Nephron progenitor cell (in vitro differentiated cells): ENCODE data around the gene KLHL3.

Source experiments
- DNase-seq: peaks from one replicate; pipeline ENCODE4 v3.0.0; 2021
- H3K27ac Mint-ChIP-seq: 2 replicates; pipeline ENCODE4 v1.8.0; 2021; ENCODE audit warnings: mild to moderate bottlenecking, moderate library complexity, mixed read lengths
- H3K27me3 Mint-ChIP-seq: 2 replicates; pipeline ENCODE4 v1.8.0; 2021; ENCODE audit warnings: mild to moderate bottlenecking, low read depth, mixed read lengths; ENCODE audit not compliant: poor library complexity
- H3K36me3 Mint-ChIP-seq: 2 replicates; pipeline ENCODE4 v1.8.0; 2021; ENCODE audit warnings: low read depth, mixed read lengths
- H3K4me1 Mint-ChIP-seq: 2 replicates; pipeline ENCODE4 v1.8.0; 2021; ENCODE audit warnings: mixed read lengths
- H3K4me3 Mint-ChIP-seq: 2 replicates; pipeline ENCODE4 v1.8.0; 2021; ENCODE audit warnings: mild to moderate bottlenecking, moderate library complexity, mixed read lengths
- H3K9me3 Mint-ChIP-seq: 2 replicates; pipeline ENCODE4 v1.8.0; 2021; ENCODE audit warnings: mild to moderate bottlenecking, moderate library complexity, mixed read lengths
- TF ChIP-seq, protein P1 (sequence below): fragments of 200-600 bp; sonication (generic); IDR thresholded peaks from 2 replicates; pipeline ENCODE4 v1.5.0; 2021; ENCODE audit warnings: antibody characterized with exemption

The KLHL3 gene

GRCh38 chr5:137738947-137739346, 3.1 kb upstream of the KLHL3 start:
- H3K9me3 Mint-ChIP-seq: peaks cover 14% of the 10 kb centered on the region
- no peak overlapping the region for H3K27ac Mint-ChIP-seq
- no peaks in the 10 kb centered on the region for H3K4me1 Mint-ChIP-seq
- TF ChIP-seq, protein P1, sequence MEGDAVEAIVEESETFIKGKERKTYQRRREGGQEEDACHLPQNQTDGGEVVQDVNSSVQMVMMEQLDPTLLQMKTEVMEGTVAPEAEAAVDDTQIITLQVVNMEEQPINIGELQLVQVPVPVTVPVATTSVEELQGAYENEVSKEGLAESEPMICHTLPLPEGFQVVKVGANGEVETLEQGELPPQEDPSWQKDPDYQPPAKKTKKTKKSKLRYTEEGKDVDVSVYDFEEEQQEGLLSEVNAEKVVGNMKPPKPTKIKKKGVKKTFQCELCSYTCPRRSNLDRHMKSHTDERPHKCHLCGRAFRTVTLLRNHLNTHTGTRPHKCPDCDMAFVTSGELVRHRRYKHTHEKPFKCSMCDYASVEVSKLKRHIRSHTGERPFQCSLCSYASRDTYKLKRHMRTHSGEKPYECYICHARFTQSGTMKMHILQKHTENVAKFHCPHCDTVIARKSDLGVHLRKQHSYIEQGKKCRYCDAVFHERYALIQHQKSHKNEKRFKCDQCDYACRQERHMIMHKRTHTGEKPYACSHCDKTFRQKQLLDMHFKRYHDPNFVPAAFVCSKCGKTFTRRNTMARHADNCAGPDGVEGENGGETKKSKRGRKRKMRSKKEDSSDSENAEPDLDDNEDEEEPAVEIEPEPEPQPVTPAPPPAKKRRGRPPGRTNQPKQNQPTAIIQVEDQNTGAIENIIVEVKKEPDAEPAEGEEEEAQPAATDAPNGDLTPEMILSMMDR: no peak
- peaks cover 4% of the 10 kb centered on the region for H3K27me3 Mint-ChIP-seq
- no peak for DNase-seq
- peaks cover 4% of the 10 kb centered on the region for H3K36me3 Mint-ChIP-seq
- no peak overlapping the region for H3K4me3 Mint-ChIP-seq

DNA sequence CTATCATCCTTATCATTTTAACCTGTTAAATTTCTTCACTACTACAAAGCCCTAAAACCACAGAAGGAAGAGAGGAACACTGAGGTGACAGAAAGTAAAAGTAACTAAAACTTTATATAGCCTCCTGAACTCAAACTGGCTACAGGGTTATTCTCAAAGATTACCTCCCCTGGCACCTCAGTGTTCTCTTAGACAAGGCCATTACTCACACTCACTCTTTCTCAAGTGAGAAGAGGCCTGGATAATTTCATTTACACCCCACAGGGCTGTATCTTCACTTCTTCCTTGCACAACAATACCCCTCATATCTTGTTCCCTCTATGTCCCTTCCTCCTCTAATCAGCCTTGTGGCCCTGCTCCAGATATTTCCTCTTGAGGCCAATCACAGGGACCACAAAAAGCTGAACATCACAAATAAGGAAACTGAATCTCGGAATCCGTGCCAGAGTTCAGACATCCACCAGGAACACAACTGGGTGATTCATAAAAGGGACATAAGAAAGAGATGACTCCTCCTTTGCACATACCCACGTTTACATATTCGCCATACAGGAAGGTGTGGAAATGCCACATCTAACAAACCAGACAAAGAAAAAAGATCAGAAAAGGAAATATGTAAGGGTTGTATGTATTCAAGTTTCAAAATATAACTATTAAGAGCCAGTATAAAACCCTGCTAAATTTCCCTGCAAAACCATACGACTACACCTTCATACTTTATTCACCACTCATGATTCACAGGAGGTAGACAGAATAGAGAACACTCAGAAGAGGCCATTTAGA, 1.7 kb upstream of the KLHL3 start:
- Mint-ChIP-seq H3K36me3 (peaks cover 4% of the 10 kb centered on the region), H3K27ac (no peak overlapping the region), H3K4me1 (no peaks in the 10 kb centered on the region), H3K9me3 (peaks cover 14% of the 10 kb centered on the region), H3K4me3 (no peak overlapping the region), H3K27me3 (peaks cover 4% of the 10 kb centered on the region)
- TF ChIP-seq, protein P1: no peak
- DNase-seq: no peak

DNA sequence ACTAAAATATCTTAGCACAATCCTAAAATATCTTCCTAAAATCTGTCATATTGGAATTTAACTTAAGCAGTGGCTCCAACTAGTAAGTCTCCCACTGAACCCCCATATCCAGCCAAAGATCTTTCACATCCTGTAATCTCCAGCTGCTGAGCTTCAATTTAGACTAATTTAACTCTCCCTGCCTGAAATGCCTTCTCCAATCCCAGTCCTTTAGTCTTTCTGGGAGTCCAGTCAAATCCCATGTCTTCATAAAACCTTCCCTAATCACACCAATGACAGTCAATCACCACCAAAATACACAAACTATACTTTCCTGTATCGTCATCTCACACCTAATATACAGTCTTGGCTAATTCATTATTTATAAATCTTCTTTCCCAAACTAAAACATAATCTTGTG, 607 bp upstream of the KLHL3 start:
- no peaks in the 10 kb centered on the region for H3K4me1 Mint-ChIP-seq
- no peak overlapping the region for H3K27ac Mint-ChIP-seq
- peaks cover 4% of the 10 kb centered on the region for H3K27me3 Mint-ChIP-seq
- TF ChIP-seq, protein P1: no peak
- DNase-seq: no peak
- peaks cover 4% of the 10 kb centered on the region for H3K36me3 Mint-ChIP-seq
- peaks cover 14% of the 10 kb centered on the region for H3K9me3 Mint-ChIP-seq
- H3K4me3 Mint-ChIP-seq: no peak overlapping the region

DNA sequence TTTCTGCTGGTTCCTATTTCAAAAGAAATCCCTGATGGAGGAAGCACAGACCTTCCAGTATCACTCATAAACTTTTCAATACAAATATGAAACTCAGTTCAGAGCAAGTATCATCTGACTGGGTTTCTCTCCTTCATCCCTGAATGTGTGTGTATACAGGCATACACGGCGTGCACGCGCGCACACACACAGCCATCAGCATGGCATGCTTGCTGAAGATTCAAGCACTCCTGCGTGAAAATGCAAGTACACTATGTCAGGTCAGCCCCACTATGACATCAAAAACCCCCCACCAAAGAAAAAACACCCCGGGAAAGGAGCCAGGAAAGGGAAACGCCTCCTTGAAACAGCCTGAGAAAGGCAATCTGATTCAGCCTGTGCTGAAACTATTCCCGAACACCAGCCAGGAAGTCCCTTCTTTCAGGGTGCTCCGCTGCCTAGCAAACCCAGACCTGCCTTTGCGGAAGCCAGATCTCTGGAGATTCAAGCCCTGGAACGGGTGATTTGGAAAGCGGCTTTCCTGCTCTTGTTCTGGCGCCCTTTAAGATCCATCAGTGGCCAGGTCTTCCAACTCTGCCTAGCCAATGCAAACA, 831 bp downstream of the KLHL3 start:
- H3K36me3 Mint-ChIP-seq: peaks cover 4% of the 10 kb centered on the region
- no peak overlapping the region for H3K4me3 Mint-ChIP-seq
- TF ChIP-seq, protein P1: no peak
- peaks cover 4% of the 10 kb centered on the region for H3K27me3 Mint-ChIP-seq
- peaks cover 14% of the 10 kb centered on the region for H3K9me3 Mint-ChIP-seq
- no peak overlapping the region for H3K27ac Mint-ChIP-seq
- H3K4me1 Mint-ChIP-seq: no peaks in the 10 kb centered on the region
- DNase-seq: peak; percentile 27

- no peak overlapping the region for H3K4me3 Mint-ChIP-seq
- TF ChIP-seq, protein P1: no peak
- peaks cover 4% of the 10 kb centered on the region for H3K27me3 Mint-ChIP-seq
- H3K36me3 Mint-ChIP-seq: peaks cover 4% of the 10 kb centered on the region
- no peak for DNase-seq
- peaks cover 14% of the 10 kb centered on the region for H3K9me3 Mint-ChIP-seq
- H3K4me1 Mint-ChIP-seq: no peaks in the 10 kb centered on the region
- H3K27ac Mint-ChIP-seq: peak overlapping the region; percentile 49
Measured at GRCh38 chr5:137734331-137734730, 1.6 kb downstream of the KLHL3 start.
